GM19463 (cell line): ENCODE results near the gene TRIM44.
"Not testable (repeated sequence)": the region's sequence is repeated elsewhere in the genome, so short reads cannot be mapped to it uniquely, and the experiment has no call there.

Source experiments
- ATAC-seq: cut with Tn5 transposase; IDR thresholded peaks from one replicate; pipeline ENCODE4 v1.9.1; 2021; ENCODE audit warnings: mild to moderate bottlenecking, moderate library complexity; ENCODE audit not compliant: unreplicated experiment

Gene TRIM44

GRCh38 chr11:35846874-35847273 is 184.3 kb downstream of the TRIM44 start:
- ATAC-seq, result no peak

DNA sequence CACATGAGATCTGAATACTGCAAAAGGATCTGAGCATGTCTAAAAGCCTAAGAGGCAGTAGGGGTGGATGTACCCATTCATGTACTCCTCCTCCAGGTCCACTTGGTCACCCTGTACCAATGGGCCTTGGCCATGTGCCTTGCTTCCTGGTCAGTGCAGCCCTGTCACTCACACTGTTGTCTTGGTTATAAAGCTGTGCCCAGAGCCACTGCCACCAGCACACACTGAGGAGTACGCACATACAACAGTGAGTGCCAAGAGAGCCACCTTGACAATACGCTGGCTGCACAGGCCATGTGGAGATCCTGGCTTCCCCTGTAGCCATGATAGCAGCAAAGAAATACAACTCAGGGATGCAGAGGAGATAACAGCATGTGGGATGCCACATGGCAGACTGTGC is 184.9 kb downstream of the TRIM44 start:
- no peak for ATAC-seq

DNA sequence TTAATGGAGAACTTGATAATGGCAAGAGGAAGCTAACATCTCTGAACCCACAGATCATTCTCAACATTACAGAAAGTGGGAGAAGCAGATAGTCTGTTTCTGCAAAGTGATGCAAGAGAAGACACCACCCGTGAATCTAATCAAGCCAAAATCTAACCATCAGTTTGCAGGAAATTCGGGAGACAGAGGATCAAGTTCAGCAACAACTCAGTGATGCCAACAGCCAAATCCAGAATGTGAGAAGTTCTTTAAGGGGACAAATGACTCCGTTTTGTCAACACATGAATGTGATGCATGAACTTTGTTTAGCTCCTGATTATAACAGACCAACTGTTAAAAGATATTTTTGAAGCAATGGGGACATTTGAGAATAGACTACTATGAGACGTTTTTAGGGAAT is 186.0 kb downstream of the TRIM44 start:
- no peak for ATAC-seq

- no peak for ATAC-seq
Observed at GRCh38 chr11:35850191-35850590, 187.6 kb downstream of the TRIM44 start.

- no peak for ATAC-seq
Observed at GRCh38 chr11:35851342-35851741, 188.8 kb downstream of the TRIM44 start.

GRCh38 chr11:35852056-35852455 is 189.5 kb downstream of the TRIM44 start:
- ATAC-seq, result no peak

- no peak for ATAC-seq
Observed at GRCh38 chr11:35853971-35854370, 191.4 kb downstream of the TRIM44 start.

- ATAC-seq, result no peak
Observed at GRCh38 chr11:35855671-35856070, 193.1 kb downstream of the TRIM44 start.

DNA sequence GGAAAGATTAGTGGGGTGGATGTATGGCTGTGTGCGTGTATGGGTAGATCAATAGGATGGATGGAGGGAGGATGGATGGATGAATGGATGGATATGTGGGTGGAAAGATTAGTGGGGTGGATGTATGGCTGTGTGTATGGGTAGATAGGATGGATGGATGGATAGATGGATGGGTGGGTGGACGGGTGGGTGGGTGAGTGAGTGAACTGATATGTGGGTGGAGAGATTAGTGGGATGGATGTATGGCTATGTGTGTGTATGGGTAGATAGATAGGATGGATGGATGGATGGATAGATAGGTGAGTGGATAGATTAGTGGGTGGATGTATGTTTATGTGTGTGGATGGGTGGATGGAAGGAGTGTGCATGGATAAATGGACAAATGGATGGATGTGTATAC is 193.7 kb downstream of the TRIM44 start:
- no peak for ATAC-seq

GRCh38 chr11:35856756-35857155 is 194.2 kb downstream of the TRIM44 start:
- no peak for ATAC-seq

DNA sequence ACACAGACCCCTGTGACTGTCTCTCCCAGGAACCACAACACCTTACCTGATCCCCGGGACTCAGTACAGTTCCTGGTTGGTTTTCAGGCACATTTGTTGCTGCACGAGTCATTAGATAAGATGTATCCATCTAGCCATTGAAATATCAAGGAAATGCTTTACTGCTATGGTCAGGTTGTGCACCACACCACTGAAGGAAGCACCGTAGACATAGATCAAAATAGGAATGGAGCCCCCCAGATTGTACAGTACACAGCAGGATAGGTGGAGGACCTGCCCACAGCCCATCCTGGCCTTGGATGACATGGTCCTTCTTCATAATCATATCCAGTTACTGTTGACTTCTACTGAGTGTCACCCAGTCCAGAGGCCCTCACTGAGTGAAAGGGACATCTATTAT is 195.3 kb downstream of the TRIM44 start:
- ATAC-seq, result no peak

DNA sequence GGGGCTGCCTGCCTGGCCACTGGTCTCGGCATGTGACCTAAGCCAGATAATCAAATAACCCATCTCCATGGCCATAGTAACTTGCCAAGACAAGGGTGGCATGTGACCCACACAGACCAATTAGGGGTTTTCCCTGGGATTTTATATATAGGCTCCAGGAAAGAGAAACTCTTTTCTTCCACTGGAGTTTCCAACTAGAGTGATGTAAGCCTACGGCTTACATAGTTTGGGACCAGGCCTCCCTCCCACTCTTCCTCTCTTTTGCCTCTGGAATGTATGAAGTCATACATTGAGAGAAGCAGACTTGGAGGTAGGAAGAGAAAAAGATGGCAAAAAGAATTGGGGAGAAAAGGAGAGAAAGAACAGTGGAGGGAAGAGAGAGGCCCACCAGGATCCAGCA is 196.7 kb downstream of the TRIM44 start:
- ATAC-seq, result no peak

GRCh38 chr11:35860194-35860593 is 197.6 kb downstream of the TRIM44 start:
- ATAC-seq, result not testable (repeated sequence)

DNA sequence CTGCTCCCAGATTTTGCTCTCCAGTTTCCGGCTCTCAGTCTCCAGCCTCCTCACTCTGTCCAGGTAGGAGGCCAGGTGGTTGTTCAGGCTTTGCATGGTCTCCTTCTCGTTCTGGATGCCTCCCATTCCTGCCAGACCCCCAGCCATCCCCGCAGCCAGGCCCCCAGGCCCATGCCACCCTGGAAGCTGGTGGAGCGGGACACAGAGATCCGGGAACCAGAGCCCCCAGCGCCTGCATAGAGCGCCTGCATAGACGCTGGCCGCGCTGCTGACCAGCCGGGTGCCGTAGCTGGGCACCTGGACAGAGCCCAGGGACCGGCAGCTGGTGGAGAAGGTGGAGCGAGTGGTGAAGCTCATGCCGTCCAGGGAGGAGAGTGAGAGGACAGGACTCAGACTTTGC is 198.6 kb downstream of the TRIM44 start:
- no peak for ATAC-seq

- no peak for ATAC-seq
Observed at GRCh38 chr11:35862666-35863065, 200.1 kb downstream of the TRIM44 start.

DNA sequence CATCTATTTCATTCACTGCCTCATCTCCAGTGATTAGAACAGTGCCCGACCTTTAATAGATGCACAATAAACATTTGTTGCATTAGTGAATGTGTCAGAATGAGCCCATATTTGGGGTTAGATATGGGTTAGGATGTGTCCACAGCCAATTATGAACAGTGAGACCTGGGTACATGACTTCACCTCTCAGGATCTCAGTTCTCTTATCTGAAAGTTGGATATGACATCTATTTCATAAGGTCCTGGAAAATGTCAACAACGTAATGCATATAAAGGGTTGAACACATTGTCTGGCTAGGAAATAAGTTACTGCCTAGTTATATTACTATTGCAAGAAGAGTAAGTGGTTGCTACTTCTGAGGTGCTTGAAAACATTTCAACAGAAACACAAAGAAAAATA is 201.6 kb downstream of the TRIM44 start:
- ATAC-seq, result no peak

- ATAC-seq, result no peak
Observed at GRCh38 chr11:35866601-35867000, 204.0 kb downstream of the TRIM44 start.
